NCI-H1092 (cell line): ENCODE measurements around the gene ERVH48-1.
"Not testable (repeated sequence)": the region's sequence is repeated elsewhere in the genome, so short reads cannot be mapped to it uniquely, and the experiment has no call there.

Experiments
- DNase-seq: peaks from one replicate; lab custom pipeline; 2025; lab: John Stamatoyannopoulos, UW

The ERVH48-1 gene

DNA sequence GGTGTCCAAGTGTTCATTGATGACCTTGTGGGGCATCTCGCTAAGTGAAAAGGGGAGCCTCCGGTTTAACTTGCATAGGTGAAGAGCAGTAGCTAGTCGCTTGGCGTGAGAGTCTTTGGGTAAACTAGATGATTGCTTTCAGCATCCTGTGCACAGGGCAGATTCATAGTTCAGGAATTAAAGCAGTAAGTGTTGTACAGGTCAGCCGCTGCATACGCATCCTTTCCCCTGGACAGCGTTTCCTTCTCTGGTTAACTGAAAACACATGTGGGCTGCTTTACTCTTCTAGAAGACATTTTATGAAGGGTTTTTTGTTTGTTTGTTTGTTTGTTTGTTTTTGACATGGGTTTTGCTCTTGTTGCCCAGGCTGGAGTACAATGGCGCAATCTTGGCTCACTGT, 20.2 kb downstream of the ERVH48-1 start:
- no peak for DNase-seq

DNA sequence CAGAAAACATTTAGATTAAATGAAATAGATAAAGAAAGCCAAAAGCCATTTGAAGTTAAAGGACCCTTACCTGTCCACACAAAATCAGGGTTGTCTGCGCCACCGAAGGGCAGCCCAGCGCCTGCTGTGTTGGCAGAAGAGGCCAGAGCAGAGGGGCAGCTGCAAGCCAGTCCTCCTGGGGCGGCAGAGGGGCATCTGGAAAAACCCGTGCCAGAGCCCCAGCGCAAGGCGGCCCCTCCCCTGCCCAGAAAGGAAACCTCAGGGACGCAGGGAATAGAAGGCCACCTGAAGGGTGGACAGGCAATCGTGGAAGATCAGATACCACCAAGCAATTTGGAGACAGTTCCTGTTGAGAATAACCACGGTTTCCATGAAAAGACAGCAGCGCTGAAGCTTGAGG, 21.6 kb downstream of the ERVH48-1 start:
- no peak for DNase-seq

DNA sequence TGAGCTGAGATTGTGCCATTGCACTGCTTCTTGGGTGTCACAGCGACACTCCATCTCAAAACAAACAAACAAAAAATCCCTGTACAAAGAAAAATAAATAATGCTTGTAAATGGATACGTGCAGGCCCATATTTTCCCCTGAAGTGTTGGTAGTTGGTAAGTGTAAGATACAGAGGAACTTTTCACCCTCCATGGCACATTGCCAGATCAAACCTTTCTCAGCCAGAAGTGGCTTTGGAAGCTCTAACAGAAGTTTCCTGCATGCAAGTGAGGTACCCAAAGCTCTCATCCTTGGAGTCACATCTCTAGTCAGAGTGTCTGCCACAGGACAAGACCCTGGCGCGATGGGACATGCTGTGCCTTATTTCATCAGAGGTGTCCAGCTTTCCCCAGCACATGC, 25.0 kb downstream of the ERVH48-1 start:
- DNase-seq = no peak

DNA sequence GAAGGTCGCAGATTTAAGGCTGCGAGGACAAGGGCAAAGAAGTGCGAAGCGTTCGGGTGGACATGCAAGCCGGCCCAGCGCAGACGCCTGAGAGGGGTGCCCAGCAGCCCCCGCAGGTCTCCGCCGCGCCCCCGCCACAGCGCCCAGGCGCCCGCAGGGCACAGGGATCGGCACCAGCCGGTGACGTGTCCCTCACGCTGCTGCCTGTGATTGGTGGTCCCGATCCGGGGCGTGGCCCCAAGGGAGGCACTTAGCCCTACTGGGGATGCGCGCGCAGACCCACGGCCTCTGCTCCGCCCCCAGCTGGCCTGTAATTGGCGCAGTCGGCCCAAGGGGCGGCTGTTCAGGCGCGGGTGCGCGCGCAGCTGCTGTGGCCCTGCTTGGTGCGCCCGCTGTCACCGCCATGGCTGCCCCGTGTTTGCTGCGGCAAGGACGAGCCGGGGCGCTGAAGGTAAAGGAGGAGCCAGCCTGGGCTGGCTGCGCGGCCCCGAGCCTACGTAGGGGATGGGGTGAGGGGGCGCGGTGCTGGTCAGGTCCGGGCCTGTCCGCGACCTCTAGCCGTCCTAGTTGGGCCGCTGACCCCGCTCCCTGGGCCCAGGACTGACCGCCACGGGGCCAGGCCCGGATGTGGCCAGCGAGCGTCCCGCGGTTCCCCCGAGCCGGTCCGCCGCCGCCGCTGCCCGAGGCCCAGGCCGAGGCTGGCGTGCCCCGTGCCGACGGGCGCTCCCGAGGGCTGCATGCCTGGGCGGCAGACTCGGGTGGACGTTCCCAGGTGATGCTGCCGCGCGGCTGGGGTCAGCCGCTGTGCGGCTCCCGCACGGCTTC, 32.3 kb downstream of the ERVH48-1 start, which contains the start of gene NDUFV3:
Gene NDUFV3 (plus strand): TSS at position 379 of the 825 bp plus-strand sequence. CDS start 25 bp downstream, at position 404.
- DNase-seq = peak; percentile 99

DNA sequence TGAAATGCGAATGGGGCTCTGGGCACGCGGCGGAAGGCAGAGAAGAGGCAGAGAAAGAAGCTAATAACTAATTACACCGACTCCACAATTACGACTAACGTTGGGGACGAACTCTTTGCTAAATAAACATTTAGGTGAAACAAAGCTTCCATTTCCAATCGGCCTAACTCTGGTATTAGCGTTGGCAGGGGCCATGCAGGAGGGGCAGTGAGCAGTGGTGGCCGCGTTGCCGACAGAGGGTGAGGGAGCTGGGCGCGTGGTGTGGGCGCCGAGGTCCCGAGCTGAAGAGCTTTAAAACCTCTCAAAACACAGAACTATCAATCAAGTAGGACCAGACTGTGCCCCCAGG, 32.9 kb downstream of the ERVH48-1 start:
- DNase-seq = no peak

DNA sequence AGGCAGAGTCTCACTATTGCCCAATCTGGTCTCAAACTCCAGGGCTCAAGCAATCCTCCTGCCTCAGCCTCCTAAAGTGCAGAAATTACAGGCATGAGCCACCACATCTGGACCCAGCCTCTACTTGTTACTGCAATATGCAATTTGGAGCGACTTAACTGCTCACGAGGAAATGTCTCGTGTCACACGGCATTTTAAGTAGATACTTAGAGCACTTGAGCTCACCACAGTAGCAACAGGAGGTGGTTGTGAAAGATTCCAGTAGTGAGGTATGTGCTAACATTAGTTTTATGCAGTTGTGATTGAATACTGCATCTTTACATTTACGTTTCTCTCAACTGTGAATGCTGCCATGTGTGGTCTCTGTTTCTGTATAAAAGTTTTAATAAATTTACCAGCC, 38.1 kb downstream of the ERVH48-1 start:
- no peak for DNase-seq

DNA sequence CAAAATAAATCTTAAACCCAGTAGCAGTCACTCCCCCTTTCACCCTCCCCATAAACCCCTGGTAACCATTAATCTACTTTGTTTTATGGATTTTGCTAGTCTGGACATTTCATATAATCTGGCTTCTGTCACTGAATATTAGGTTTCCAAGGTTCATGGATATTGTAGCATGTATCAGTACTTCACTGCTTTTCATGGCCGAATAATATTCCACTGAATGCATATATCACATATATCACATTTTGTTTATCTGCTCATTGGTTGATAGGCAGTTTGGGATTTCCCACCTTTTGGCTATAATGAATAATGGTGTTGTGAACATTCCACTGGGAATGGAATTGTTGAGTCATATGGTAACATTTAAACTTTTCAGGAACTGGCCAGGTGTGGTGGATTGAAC, 41.5 kb downstream of the ERVH48-1 start:
- no peak for DNase-seq

DNA sequence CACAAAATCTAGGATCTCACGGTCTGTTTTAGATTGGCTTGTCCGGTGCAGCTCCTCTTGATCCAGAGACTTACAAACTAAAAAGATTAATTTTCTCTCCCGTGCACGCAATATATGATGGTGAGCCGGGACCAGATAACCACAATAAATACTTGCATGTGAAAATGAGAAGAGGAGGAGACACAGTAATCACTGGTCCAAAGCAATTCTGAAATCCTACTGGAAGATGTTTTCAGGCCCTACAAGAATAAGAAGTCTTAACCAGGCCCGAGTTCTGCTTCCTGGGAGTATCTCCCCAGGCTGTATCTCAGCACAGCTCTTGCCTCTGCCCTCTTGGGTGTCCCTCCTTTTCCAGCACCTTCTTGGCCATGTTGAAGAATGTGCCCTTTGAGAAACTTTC, 45.1 kb downstream of the ERVH48-1 start:
- DNase-seq = no peak

DNA sequence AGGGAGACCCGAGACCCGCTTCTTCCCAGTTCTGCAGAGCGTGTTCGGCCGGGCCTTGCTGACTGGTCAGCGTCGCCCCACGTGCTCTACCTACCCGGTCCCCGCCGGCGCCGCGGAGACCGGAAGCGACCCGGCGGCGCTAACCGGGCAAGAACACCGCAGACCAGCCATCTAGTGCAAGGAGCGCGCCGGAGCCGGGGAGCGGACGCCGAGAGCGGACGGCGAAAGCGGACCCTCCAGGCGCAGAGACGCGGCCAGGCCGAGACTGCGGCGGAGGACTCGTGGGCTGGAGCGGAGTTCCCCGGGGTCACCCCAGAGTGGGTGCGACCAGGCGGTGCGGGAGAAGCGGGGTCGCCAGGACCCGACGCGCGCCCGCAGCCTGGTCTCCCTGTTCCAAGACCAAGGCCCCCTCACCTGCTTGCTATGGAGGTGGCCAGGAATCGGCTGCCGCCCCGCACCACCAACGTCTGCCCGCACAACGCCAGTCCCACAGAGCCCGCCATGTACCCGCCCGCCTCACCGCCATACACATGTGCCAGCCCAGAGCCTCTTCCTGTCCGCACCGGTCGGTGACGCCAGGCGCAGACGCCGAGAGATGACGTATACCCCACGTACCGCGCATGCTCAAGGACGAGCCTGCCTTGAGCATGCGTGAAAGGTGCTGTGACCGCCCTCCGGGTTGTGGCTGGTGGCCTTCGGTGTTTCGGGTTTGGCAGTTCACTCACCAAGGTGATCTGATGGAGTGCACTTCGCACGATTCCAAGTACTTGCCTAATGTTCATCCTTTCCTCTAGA, 46.2 kb downstream of the ERVH48-1 start, which contains the start of gene WDR4:
Gene WDR4 (minus strand): TSS at position 547 of the 795 bp plus-strand sequence. CDS start 44 bp downstream, at position 503.
- DNase-seq = peak; percentile 97

DNA sequence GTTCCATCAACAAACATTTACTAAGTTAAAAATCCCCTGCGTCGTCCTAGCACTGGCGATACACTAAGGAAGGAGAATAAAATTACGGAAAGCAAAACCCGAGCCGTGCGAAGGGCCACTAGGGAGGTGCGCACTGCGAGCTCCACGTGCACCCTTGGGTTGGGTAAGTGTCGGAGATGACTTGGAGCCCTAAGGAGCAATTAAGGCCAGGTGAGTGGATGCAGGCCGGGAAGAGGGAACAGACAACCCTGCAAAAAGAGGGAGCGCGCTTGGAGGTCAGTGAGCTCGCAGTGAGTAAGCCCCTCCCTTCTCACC, 46.8 kb downstream of the ERVH48-1 start:
- no peak for DNase-seq

DNA sequence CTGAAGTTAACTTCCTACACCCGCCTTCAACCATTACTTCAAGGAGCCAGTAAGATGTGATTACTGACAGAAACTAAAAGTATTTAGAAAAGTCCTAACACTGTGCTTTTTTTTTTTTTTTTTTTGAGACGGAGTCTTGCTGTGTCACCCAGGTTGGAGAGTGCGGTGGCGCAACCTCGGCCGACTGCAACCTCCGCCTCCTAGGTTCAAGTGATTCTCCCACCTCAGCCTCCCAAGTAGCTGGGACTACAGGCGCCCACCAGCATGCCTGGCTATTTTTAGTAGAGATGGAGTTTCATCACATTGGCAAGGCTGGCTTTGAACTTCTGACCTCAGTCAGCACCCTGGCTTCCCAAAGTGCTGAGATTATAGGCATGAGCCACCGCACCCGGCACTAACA, 49.6 kb downstream of the ERVH48-1 start:
- not testable (repeated sequence) for DNase-seq

DNA sequence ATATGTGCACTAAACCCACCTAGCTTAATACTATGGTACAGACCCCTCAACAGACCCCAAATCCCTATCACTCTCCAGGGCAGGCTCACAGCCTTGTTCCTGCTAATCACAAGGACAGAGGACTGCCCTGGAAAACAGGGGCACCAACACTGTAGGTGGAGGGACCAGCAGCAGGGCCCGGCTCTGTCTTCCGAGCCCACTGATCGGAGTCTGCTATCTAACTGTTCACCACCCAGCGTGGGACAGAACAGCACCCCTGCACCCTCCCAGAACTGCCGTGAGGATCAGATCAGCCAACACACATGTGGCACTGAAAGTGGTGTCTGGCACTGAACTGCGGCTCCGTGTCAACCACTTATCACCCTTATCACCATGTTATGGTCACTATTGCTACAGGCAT, 52.3 kb downstream of the ERVH48-1 start:
- no peak for DNase-seq

DNA sequence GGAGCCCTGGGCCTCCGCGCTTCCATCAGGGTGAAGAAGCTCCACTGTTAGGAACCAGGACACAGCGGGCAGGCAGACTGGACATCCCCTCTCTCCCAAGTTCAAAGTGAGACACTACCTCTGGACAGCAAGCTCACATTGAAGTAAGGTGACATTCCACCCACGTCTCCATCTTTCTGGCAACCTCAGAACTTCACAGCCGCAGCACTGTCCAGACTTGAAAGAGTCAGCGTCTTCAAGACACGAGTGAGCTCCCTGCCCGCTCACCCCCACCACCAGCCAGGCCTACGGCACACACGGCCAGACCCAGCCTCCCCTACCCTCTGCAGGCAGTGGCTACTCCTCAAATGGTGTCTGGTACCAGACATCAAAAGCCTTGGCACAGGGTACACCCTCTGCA, 57.2 kb downstream of the ERVH48-1 start:
- DNase-seq = no peak
